GM21528 (cell line): ENCODE measurements around the gene KIR3DL3.
"Not testable (repeated sequence)": the region's sequence is repeated elsewhere in the genome, so short reads cannot be mapped to it uniquely, and the experiment has no call there.

Source experiments
- ATAC-seq: cut with Tn5 transposase; IDR thresholded peaks from one replicate; pipeline ENCODE4 v1.9.1; 2021; ENCODE audit warnings: mild to moderate bottlenecking, moderate library complexity; ENCODE audit not compliant: unreplicated experiment, low FRiP score

The KIR3DL3 gene

GRCh38 chr19:54729416-54730188 is 5.4 kb downstream of the KIR3DL3 start:
- no peak for ATAC-seq

DNA sequence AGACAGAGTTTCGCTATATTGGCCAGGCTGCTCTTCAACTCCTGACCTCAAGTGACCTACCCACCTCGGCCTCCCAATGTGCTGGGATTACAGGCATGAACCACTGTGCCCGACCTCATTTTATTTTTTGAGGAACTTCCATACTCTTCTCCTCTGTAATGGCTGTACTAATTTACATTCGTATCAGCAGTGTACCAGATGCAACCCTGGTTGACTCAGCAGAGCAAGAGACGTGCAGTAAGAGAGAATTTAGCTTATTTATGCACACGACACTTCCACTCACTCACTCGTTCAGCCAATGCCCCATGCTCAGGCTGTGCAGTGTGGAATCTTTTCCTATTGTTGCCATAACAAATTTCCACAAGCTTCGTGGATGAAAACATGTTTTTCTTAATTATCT is 6.9 kb downstream of the KIR3DL3 start:
- ATAC-seq = no peak

DNA sequence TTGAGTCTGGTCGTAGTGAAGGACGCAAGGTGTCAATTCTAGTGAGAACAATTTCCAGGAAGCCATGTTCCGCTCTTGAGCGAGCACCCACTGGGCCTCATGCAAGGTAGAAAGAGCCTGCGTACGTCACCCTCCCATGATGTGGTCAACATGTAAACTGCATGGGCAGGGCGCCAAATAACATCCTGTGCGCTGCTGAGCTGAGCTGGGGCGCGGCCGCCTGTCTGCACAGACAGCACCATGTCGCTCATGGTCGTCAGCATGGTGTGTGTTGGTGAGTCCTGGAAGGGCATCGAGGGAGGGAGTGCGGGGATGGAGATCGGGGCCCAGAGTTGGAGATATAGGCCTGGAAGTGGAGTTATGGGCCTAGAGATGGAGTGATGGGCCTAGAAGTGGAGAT is 14.1 kb downstream of the KIR3DL3 start, which contains the start of gene KIR2DL3:
Gene KIR2DL3 (plus strand): TSS at position 208 of the 400 bp plus-strand sequence. CDS start 33 bp downstream, at position 241.
- ATAC-seq = not testable (repeated sequence)

GRCh38 chr19:54738715-54739114 is 14.5 kb downstream of the KIR3DL3 start:
- no peak for ATAC-seq

GRCh38 chr19:54739587-54740497 is 15.6 kb downstream of the KIR3DL3 start:
- no peak for ATAC-seq

DNA sequence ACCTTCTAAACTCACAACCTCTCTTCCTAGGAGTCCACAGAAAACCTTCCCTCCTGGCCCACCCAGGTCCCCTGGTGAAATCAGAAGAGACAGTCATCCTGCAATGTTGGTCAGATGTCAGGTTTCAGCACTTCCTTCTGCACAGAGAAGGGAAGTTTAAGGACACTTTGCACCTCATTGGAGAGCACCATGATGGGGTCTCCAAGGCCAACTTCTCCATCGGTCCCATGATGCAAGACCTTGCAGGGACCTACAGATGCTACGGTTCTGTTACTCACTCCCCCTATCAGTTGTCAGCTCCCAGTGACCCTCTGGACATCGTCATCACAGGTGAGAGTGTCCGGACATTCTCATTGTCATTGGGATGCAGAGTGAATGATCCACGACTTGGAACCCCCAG is 17.7 kb downstream of the KIR3DL3 start:
- ATAC-seq = not testable (repeated sequence)

DNA sequence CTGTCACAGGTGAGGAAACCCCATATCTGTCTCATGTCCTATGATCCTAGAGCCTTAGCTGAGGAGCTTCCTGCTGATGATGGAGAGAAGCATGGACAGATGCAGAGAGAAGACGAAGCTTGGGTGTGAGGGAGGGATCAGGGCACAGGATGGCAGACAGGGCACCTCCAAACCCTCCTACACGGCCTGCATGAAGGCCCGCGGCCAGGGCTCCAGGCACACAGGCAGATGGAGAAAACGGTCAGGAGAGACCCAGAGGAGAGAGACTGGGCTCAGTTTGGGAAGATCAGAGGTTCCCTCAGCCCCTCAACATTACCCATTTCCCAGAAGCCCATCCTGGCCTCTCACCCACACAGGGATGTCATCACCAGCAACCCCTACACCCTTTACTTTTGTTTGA is 19.8 kb downstream of the KIR3DL3 start:
- ATAC-seq = not testable (repeated sequence)

GRCh38 chr19:54747614-54748322 is 23.5 kb downstream of the KIR3DL3 start:
- ATAC-seq = not testable (repeated sequence)

GRCh38 chr19:54750276-54750675 is 26.0 kb downstream of the KIR3DL3 start:
- ATAC-seq = not testable (repeated sequence)

GRCh38 chr19:54756204-54757110 is 32.2 kb downstream of the KIR3DL3 start:
- ATAC-seq = not testable (repeated sequence)

- ATAC-seq = not testable (repeated sequence)
These were observed 34.3 kb downstream of the KIR3DL3 start for GRCh38 chr19:54758577-54758976.

DNA sequence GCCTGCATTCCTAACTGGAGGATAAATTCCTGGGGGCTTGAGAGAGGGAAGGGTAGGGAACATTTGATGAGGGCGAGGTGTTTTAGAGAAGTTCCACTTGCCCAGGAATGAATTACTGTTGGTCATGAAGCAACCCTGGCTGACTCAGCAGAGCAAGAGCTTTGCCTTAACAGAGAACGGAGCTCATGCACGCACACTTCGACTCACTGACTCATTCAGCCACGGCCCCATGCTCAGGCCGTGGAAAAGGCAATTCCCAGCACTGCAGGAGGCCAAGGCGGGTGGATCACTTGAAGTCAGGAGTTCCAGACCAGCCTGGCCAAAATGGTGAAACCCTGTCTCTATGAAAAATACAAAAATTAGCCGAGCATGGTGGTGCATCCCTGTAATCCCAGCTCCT is 40.0 kb downstream of the KIR3DL3 start:
- not testable (repeated sequence) for ATAC-seq

DNA sequence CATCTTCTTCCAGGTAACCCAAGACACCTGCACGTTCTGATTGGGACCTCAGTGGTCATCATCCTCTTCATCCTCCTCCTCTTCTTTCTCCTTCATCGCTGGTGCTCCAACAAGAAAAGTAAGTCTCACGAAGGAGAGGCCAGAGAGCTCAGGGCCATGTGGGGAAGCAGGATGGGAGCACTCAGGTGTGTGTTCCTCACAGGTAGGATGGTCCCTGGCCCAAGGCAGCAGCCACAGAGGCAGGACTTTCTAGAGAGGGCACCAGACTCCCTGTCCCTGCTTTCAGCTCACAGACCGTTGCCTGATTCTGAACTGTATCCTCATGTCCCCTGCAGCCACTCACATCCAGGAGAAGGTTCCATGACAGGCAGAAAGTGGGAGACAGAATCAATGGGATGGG is 42.2 kb downstream of the KIR3DL3 start:
- not testable (repeated sequence) for ATAC-seq

- ATAC-seq = not testable (repeated sequence)
These were observed 45.4 kb downstream of the KIR3DL3 start, which contains the start of gene KIR2DL1 for GRCh38 chr19:54769646-54770045. KIR2DL1 (plus strand) TSS chr19:54769793; CDS start chr19:54769851, 58 bp downstream.

DNA sequence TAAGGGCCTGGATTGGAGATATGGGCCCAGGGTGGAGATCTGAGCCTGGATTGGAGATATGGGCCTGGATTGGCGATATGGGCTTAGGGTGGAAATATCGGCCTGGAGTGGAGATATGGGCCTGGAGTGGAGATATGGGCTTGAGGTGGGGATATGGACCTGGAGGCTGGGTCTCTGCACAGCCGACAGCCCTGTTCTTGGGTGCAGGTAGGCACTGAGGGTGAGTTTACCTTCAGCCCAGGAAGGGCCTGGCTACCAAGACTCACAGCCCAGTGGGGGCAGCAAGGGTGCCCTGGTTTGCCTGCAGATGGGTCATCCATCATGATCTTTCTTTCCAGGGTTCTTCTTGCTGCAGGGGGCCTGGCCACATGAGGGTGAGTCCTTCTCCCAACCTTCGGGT is 46.3 kb downstream of the KIR3DL3 start:
- ATAC-seq = not testable (repeated sequence)

GRCh38 chr19:54771018-54771960 is 47.0 kb downstream of the KIR3DL3 start:
- ATAC-seq = not testable (repeated sequence)

DNA sequence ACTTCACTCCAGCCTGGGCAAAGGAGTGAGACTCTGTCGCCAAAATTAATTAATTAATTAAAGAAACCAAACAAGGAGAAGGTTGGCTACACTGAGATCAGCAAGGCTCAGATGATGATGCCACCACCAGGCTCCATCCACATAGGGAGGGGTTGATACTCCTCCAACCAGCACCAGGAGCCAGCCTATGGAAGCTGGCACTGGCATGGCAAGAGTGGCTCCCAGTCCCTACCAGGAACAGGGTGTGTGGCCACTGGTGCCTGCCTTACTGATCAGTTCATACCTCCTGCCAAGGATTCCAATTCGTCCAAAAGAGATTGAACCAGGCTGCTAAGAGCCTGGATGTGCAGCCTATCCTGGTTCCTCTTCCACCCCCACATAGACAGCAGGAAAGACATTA is 48.4 kb downstream of the KIR3DL3 start:
- ATAC-seq = not testable (repeated sequence)

- ATAC-seq = not testable (repeated sequence)
These were observed 51.0 kb downstream of the KIR3DL3 start for GRCh38 chr19:54775095-54775815.
